KMS-11 (cell line): ENCODE results near the gene RIN3.

Source experiments
- H2AFZ ChIP-seq: fragments of 200-600 bp; sonication (generic); 2 replicates; pipeline ENCODE4 v1.6.1; 2016; ENCODE audit warnings: antibody characterized with exemption, mixed run types, low read depth
- H3K27ac ChIP-seq: fragments of 200-600 bp; sonication (generic); 2 replicates; pipeline ENCODE4 v1.6.1; 2016; ENCODE audit warnings: mild to moderate bottlenecking, mixed run types
- H3K27me3 ChIP-seq: fragments of 200-600 bp; sonication (generic); 2 replicates; pipeline ENCODE4 v1.6.1; 2017; ENCODE audit warnings: mild to moderate bottlenecking, low read depth, mixed run types, moderate library complexity; ENCODE audit not compliant: insufficient read depth
- H3K36me3 ChIP-seq: fragments of 200-600 bp; sonication (generic); 2 replicates; pipeline ENCODE4 v1.6.1; 2017; ENCODE audit warnings: mild to moderate bottlenecking, mixed run types; ENCODE audit not compliant: insufficient read depth
- H3K4me1 ChIP-seq: fragments of 200-600 bp; sonication (generic); 2 replicates; pipeline ENCODE4 v1.6.1; 2016; ENCODE audit warnings: mild to moderate bottlenecking, low read depth, mixed run types; ENCODE audit not compliant: poor library complexity, severe bottlenecking
- H3K4me2 ChIP-seq: fragments of 200-600 bp; sonication (generic); 2 replicates; pipeline ENCODE4 v1.7.0; 2016; ENCODE audit warnings: mild to moderate bottlenecking, mixed run types
- H3K4me3 ChIP-seq: fragments of 200-600 bp; sonication (generic); IDR thresholded peaks from 2 replicates; pipeline ENCODE4 v1.6.1; 2017; ENCODE audit warnings: low read depth, low read length, mixed read lengths; ENCODE audit not compliant: insufficient read depth
- H3K79me2 ChIP-seq: fragments of 200-600 bp; sonication (generic); 2 replicates; pipeline ENCODE4 v1.6.1; 2016; ENCODE audit warnings: low read depth, mixed run types; ENCODE audit not compliant: insufficient read depth
- H3K9ac ChIP-seq: fragments of 200-600 bp; sonication (generic); 2 replicates; pipeline ENCODE4 v1.6.1; 2016; ENCODE audit warnings: mild to moderate bottlenecking, mixed run types
- H4K20me1 ChIP-seq: fragments of 200-600 bp; sonication (generic); 2 replicates; pipeline ENCODE4 v1.6.1; 2016; ENCODE audit warnings: mild to moderate bottlenecking, mixed run types; ENCODE audit not compliant: insufficient read depth
- CTCF ChIP-seq: fragments of 200-600 bp; sonication (generic); conservative IDR thresholded peaks from 2 replicates; pipeline ENCODE4 v1.6.1; 2017; ENCODE audit warnings: low read depth, mild to moderate bottlenecking, antibody characterized with exemption, low read length, moderate library complexity, mixed read lengths

RIN3 gene

GRCh38 chr14:92607251-92607650, 93.7 kb downstream of the RIN3 start:
- Histone ChIP-seq H3K79me2 (no peaks in the 10 kb centered on the region), H3K4me3 (no peak overlapping the region), H3K9ac (no peak overlapping the region), H3K4me1 (no peaks in the 10 kb centered on the region), H3K36me3 (no peaks in the 10 kb centered on the region), H3K27ac (no peak overlapping the region), H4K20me1 (no peaks in the 10 kb centered on the region), H3K4me2 (no peak overlapping the region), H2AFZ (no peak overlapping the region), H3K27me3 (no peaks in the 10 kb centered on the region)
- TF ChIP-seq CTCF, result no peak

GRCh38 chr14:92607702-92608429, 94.3 kb downstream of the RIN3 start:
- Histone ChIP-seq H3K36me3 (no peaks in the 10 kb centered on the region), H2AFZ (no peak overlapping the region), H3K4me2 (no peak overlapping the region), H3K4me3 (no peak overlapping the region), H3K79me2 (no peaks in the 10 kb centered on the region), H3K27me3 (no peaks in the 10 kb centered on the region), H3K27ac (no peak overlapping the region), H4K20me1 (no peaks in the 10 kb centered on the region), H3K4me1 (no peaks in the 10 kb centered on the region), H3K9ac (no peak overlapping the region)
- no peak for TF ChIP-seq CTCF

GRCh38 chr14:92609955-92610354, 96.4 kb downstream of the RIN3 start:
- no peaks in the 10 kb centered on the region for H3K79me2 ChIP-seq
- H3K4me3 ChIP-seq, result no peak overlapping the region
- no peak overlapping the region for H3K9ac ChIP-seq
- TF ChIP-seq CTCF, result no peak
- H3K27me3 ChIP-seq, result no peaks in the 10 kb centered on the region
- no peaks in the 10 kb centered on the region for H3K4me1 ChIP-seq
- H4K20me1 ChIP-seq, result no peaks in the 10 kb centered on the region
- no peak overlapping the region for H2AFZ ChIP-seq
- no peak overlapping the region for H3K27ac ChIP-seq
- no peaks in the 10 kb centered on the region for H3K36me3 ChIP-seq
- H3K4me2 ChIP-seq, result no peak overlapping the region

- Histone ChIP-seq H2AFZ (no peak overlapping the region), H3K27me3 (no peaks in the 10 kb centered on the region), H4K20me1 (no peaks in the 10 kb centered on the region), H3K36me3 (no peaks in the 10 kb centered on the region), H3K27ac (no peak overlapping the region), H3K4me3 (no peak overlapping the region), H3K79me2 (no peaks in the 10 kb centered on the region), H3K9ac (no peak overlapping the region), H3K4me1 (no peaks in the 10 kb centered on the region), H3K4me2 (no peak overlapping the region)
- no peak for TF ChIP-seq CTCF
Observed at GRCh38 chr14:92610849-92611271, 97.3 kb downstream of the RIN3 start.
